OCI-LY7 (cell line): Measurements from ENCODE around the gene BNIP3. TPM values are rescaled to one million over a fixed set of nuclear protein-coding genes. Genes with fewer than 3 reads are reported as not detected.

Experiments
- BruUV-seq: library from RNA; stranded (reverse); fragments of 400-500 nt; replicated peaks from 2 replicates; lab custom pipeline; 2021; lab: Mats Ljungman, UMichigan
- CTCF ChIA-PET: fragments of 300-600 bp; sonication (Branson Sonifier 250); formaldehyde crosslinking; loops from one replicate; lab custom pipeline; 2022; ENCODE audit warnings: antibody characterized with exemption; ENCODE audit not compliant: unreplicated experiment; lab: Charles Lee
- POLR2A ChIA-PET: fragments of 300-600 bp; sonication (Branson Sonifier 250); formaldehyde crosslinking; loops from one replicate; lab custom pipeline; 2022; ENCODE audit warnings: antibody characterized with exemption; lab: Charles Lee
- DNase-seq: peaks from one replicate; pipeline ENCODE4 v3.0.0-alpha.2; 2015; ENCODE audit warnings: low spot score
- H2AFZ ChIP-seq: fragments of 200-600 bp; sonication (generic), shearing (Covaris generic); 2 replicates; pipeline ENCODE4 v1.6.1; 2014; ENCODE audit warnings: mild to moderate bottlenecking, antibody characterized with exemption, low read length, moderate library complexity
- H3K27ac ChIP-seq: fragments of 200-600 bp; sonication (generic); 2 replicates; pipeline ENCODE4 v1.5.1; 2014; ENCODE audit warnings: mixed run types, low read depth, mild to moderate bottlenecking, moderate library complexity, low read length, inconsistent platforms; ENCODE audit not compliant: poor library complexity, severe bottlenecking
- H3K36me3 ChIP-seq: fragments of 200-600 bp; sonication (generic); 2 replicates; pipeline ENCODE4 v1.6.1; 2014; ENCODE audit warnings: mild to moderate bottlenecking, antibody characterized with exemption, low read length, moderate library complexity, mixed read lengths; ENCODE audit not compliant: insufficient read depth
- H3K4me1 ChIP-seq: fragments of 200-600 bp; sonication (generic); 2 replicates; pipeline ENCODE4 v1.5.1; 2014; ENCODE audit warnings: mild to moderate bottlenecking, low read length; ENCODE audit not compliant: insufficient read depth, poor library complexity, severe bottlenecking
- H3K4me2 ChIP-seq: fragments of 200-600 bp; sonication (generic); 2 replicates; pipeline ENCODE4 v1.6.1; 2014; ENCODE audit warnings: mild to moderate bottlenecking, low read length
- H3K4me3 ChIP-seq: fragments of 200-600 bp; sonication (generic); 2 replicates; pipeline ENCODE4 v1.5.1; 2014; ENCODE audit warnings: mild to moderate bottlenecking, low read depth, low read length; ENCODE audit not compliant: poor library complexity, severe bottlenecking
- H3K79me2 ChIP-seq: fragments of 200-600 bp; sonication (generic); 2 replicates; pipeline ENCODE4 v1.6.1; 2016; ENCODE audit warnings: low read depth, mild to moderate bottlenecking, low read length, moderate library complexity, mixed read lengths; ENCODE audit not compliant: insufficient read depth
- H3K9me2 ChIP-seq: fragments of 200-600 bp; sonication (generic); 2 replicates; pipeline ENCODE4 v1.6.1; 2016; ENCODE audit warnings: mild to moderate bottlenecking, low read length, mixed read lengths; ENCODE audit not compliant: insufficient read depth
- H3K9me3 ChIP-seq: fragments of 200-600 bp; sonication (generic); 2 replicates; pipeline ENCODE4 v1.6.1; 2014; ENCODE audit warnings: mild to moderate bottlenecking, mixed run types, low read length, mixed read lengths
- H4K20me1 ChIP-seq: fragments of 200-600 bp; sonication (generic); 2 replicates; pipeline ENCODE4 v1.6.1; 2014; ENCODE audit warnings: mild to moderate bottlenecking, antibody characterized with exemption, low read length, moderate library complexity, mixed read lengths; ENCODE audit not compliant: insufficient read depth
- EZH2phosphoT487 ChIP-seq: fragments of 200-600 bp; sonication (generic); IDR thresholded peaks from 2 replicates; pipeline ENCODE4 v1.6.1; 2018; ENCODE audit warnings: low read depth, borderline replicate concordance, mild to moderate bottlenecking, mixed run types, antibody characterized with exemption, low read length, moderate library complexity, mixed read lengths
- intact Hi-C: fragments of 100-400 bp; cut with micrococcal nuclease; formaldehyde crosslinking; loops from one replicate; pipeline ENCODE4 v1.10.0; 2022; ENCODE audit not compliant: unreplicated experiment
- total RNA-seq, 2 experiments: library from RNA; depleted of rRNA in 1 of 2; stranded (reverse); fragments of >200 nt in 1 of 2; shearing (Covaris generic) in 1 of 2; gene quantifications; 2 replicates each; pipeline ENCODE4 v1.2.3, GENCODE V29; 2014 to 2022
- TF ChIP-seq, protein P1 (sequence below): fragments of 200-600 bp; sonication (generic); conservative IDR thresholded peaks from 2 replicates; pipeline ENCODE4 v1.5.1; 2014; ENCODE audit warnings: mild to moderate bottlenecking, antibody characterized with exemption, low read length, moderate library complexity, mixed read lengths

BNIP3 gene
- total RNA-seq, 2 experiments from 2014 or later, result 60.1 to 99.8 TPM

DNA sequence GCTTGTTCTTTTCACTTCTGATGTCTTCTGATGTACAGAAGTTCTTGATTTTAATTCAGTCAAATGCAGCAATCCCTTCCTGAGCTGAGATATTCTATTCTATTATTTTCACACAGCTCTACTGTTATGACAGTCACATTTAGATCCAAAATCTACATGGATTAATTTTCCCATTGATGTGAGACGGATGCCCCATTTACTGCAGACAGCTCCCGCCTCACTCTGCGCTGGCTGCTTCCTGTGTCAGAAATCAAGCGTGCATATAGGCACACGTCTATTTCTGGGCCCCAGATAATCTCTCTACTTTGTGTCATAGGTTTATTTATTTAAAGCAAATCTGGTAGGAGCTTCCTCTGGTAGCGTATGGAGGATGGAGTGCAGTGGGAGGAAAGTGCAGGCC is 6.7 kb downstream of the BNIP3 start:
- H3K79me2 ChIP-seq, result peaks cover 42% of the 10 kb centered on the region; the same call in 1 of the 2 replicates
- peaks cover 11% of the 10 kb centered on the region for H3K4me1 ChIP-seq
- ChIA-PET CTCF (no interaction called here), POLR2A (interaction anchor here (1.2 kb wide), 1 partner anchor 75 kb away, joined by 3 read pairs; no protein-coding TSS in a partner anchor)
- DNase-seq, result no peak
- H3K9me3 ChIP-seq, result no peaks in the 10 kb centered on the region
- BruUV-seq, result no TSS peak
- TF ChIP-seq, protein P1, sequence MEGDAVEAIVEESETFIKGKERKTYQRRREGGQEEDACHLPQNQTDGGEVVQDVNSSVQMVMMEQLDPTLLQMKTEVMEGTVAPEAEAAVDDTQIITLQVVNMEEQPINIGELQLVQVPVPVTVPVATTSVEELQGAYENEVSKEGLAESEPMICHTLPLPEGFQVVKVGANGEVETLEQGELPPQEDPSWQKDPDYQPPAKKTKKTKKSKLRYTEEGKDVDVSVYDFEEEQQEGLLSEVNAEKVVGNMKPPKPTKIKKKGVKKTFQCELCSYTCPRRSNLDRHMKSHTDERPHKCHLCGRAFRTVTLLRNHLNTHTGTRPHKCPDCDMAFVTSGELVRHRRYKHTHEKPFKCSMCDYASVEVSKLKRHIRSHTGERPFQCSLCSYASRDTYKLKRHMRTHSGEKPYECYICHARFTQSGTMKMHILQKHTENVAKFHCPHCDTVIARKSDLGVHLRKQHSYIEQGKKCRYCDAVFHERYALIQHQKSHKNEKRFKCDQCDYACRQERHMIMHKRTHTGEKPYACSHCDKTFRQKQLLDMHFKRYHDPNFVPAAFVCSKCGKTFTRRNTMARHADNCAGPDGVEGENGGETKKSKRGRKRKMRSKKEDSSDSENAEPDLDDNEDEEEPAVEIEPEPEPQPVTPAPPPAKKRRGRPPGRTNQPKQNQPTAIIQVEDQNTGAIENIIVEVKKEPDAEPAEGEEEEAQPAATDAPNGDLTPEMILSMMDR, result no peak
- TF ChIP-seq EZH2phosphoT487, result no peak
- no peaks in the 10 kb centered on the region for H3K9me2 ChIP-seq
- no peak overlapping the region for H3K4me2 ChIP-seq
- peaks cover 66% of the 10 kb centered on the region for H3K36me3 ChIP-seq
- H4K20me1 ChIP-seq, result peaks cover 6% of the 10 kb centered on the region
- H3K27ac ChIP-seq, result no peak overlapping the region
- intact Hi-C loops, result no loop called here
- H2AFZ ChIP-seq, result no peak overlapping the region
- H3K4me3 ChIP-seq, result no peak overlapping the region

DNA sequence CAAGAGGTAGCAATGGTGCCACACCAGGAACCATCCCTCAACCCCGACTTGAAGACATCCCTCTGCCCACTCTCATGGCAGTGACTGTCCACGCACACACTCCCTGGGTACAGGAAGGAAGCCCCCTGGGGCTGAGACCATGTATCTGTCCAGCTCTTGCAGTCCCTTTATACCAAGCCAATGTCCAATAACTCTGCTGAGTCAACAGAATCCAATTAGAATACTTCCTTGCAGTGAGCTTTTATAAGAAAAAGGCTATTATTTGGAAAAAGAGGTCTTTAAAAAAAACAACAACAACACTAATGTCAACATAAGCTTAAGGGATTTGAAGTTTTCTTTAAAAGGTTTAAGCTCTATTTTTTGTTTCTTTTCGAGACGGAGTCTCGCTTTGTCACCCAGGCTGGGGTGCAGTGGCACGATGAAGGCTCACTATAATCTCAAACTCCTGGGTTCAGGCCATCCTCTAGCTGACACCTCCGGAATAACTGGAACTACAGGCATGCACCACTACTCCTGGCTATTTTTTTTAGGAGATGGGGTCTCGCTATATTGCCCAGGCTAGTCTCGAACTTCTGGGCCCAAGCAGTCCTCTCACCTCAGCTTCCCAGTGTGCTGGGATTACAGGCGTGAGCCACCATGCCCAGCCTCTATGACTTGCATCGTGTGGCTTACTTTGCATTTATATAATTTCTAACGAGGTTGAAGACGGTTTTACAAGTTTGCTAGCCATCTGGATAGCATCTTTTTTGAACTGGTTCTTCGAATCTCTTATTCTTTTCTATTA is 7.5 kb downstream of the BNIP3 start:
- Histone ChIP-seq H2AFZ (no peak overlapping the region), H3K4me2 (no peak overlapping the region), H3K4me3 (no peak overlapping the region), H3K9me2 (no peaks in the 10 kb centered on the region), H4K20me1 (peaks cover 3% of the 10 kb centered on the region), H3K4me1 (peaks cover 3% of the 10 kb centered on the region), H3K36me3 (peaks cover 65% of the 10 kb centered on the region), H3K27ac (no peak overlapping the region), H3K9me3 (no peaks in the 10 kb centered on the region), H3K79me2 (peaks cover 35% of the 10 kb centered on the region; the same call in 1 of the 2 replicates)
- CTCF ChIA-PET, result no interaction called here
- TF ChIP-seq EZH2phosphoT487, result no peak
- TF ChIP-seq, protein P1, result no peak
- BruUV-seq, result no TSS peak
- no peak for DNase-seq
- intact Hi-C loops, result no loop called here
- POLR2A ChIA-PET, result interaction anchor here (0.6 to 1.2 kb wide), 4 partner anchors 8 to 212 kb away, joined by 3 to 4 read pairs (median 3); no protein-coding TSS in a partner anchor
